ENCODE data around the gene TOLLIP. TPM values are rescaled to one million over a fixed set of nuclear protein-coding genes. Genes with fewer than 3 reads are reported as not detected.

Gene TOLLIP
- total and polyA plus RNA-seq, 9 of the 15 experiments (the other 6 are each of a cell fraction or from before 2014, with no cell fraction given), result 0.23 to 22.8 (median 7.1) TPM

DNA sequence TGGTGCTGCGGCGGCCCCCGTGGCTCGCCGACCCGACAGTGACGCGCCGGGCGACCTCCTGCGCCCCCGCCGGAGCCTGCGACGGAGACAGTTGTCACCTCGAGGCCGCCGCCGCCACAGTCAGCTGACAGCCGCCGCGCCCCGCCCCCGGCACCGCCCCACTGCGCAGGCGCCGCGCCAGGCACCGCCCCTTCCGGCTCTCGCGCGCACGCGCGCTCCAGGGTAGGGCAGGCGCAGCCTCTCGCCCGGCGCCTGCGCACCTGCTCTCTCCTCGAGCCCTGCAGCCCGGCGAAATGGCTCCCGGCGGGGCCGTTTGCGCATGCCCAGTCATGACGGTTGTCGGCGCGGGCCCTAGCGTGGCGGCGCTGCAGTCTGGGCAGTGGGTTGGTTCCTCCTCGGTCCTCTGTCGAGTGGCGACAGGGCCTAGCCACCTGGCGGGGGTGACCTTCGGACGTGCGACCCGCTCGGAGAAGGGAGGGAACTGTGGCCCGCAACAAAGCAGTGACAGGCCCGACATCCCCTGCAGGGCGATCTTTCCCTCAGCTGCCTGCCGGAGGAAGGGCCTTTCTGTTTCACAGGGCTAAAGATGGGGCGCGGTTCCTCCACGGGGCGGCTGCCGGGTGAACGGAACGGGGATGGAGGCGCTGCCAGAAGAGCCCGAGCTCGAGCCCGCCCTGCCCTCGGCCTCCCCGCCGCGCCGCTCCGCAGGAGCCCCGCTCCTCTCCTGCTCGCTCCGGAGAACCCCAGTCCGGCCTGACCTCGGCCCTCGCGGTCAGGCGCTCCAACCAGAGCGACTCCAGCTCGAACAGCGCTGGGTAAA, at the start of gene TOLLIP (continued):
- TF ChIP-seq YY1 (IDR thresholded peaks at IDR 0.05; ENCODE audit: borderline replicate concordance in 1 of 3, control insufficient read depth in 1 of 3, extremely low read depth in 1 of 3, insufficient read depth in 3 of 3, insufficient read length in 1 of 3, insufficient replicate concordance in 2 of 3, low read depth in 1 of 3, low read length in 2 of 3) (peak; percentile 48 to 90 (median 88)), MEF2A (IDR thresholded peaks at IDR 0.05; ENCODE audit: control insufficient read depth, low read depth, low read length) (no peak), MTA1 (IDR thresholded peaks at IDR 0.05; ENCODE audit: borderline replicate concordance) (no peak), HDGF (IDR thresholded peaks at IDR 0.05) (no peak), ZNF316 (IDR thresholded peaks at IDR 0.05) (no peak), PURB (CRISPR knock-in tag; IDR thresholded peaks at IDR 0.05; ENCODE audit: low read depth) (no peak), MECOM (CRISPR knock-in tag; IDR thresholded peaks at IDR 0.05) (no peak), TCFL5 (CRISPR knock-in tag; conservative IDR thresholded peaks at IDR 0.05) (no peak), ZBTB7A (IDR thresholded peaks at IDR 0.05; ENCODE audit: borderline replicate concordance, control insufficient read depth, low read depth, low read length) (no peak), ZNF12 (CRISPR knock-in tag; IDR thresholded peaks at IDR 0.05) (no peak), KDM5B (IDR thresholded peaks at IDR 0.05; ENCODE audit: insufficient replicate concordance, low read depth, low read length) (peak; percentile 91), HIVEP1 (CRISPR knock-in tag; IDR thresholded peaks at IDR 0.05) (no peak), RBM25 (IDR thresholded peaks at IDR 0.05; ENCODE audit: low read depth, low read length, severe bottlenecking) (no peak), ZNF695 (CRISPR knock-in tag; IDR thresholded peaks at IDR 0.05) (no peak), LEF1 (IDR thresholded peaks at IDR 0.05) (no peak), TAF7 (tag; IDR thresholded peaks at IDR 0.05) (no peak), NFE2L1 (tag; IDR thresholded peaks at IDR 0.05; ENCODE audit: borderline replicate concordance, low read depth) (no peak)
- TF ChIP-seq, protein P1, sequence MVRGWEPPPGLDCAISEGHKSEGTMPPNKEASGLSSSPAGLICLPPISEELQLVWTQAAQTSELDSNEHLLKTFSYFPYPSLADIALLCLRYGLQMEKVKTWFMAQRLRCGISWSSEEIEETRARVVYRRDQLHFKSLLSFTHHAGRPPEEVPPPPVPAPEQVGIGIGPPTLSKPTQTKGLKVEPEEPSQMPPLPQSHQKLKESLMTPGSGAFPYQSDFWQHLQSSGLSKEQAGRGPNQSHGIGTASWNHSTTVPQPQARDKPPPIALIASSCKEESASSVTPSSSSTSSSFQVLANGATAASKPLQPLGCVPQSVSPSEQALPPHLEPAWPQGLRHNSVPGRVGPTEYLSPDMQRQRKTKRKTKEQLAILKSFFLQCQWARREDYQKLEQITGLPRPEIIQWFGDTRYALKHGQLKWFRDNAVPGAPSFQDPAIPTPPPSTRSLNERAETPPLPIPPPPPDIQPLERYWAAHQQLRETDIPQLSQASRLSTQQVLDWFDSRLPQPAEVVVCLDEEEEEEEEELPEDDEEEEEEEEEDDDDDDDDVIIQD (CRISPR knock-in tag; IDR thresholded peaks at IDR 0.05), result no peak
- TF ChIP-seq, protein P2, sequence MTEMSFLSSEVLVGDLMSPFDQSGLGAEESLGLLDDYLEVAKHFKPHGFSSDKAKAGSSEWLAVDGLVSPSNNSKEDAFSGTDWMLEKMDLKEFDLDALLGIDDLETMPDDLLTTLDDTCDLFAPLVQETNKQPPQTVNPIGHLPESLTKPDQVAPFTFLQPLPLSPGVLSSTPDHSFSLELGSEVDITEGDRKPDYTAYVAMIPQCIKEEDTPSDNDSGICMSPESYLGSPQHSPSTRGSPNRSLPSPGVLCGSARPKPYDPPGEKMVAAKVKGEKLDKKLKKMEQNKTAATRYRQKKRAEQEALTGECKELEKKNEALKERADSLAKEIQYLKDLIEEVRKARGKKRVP (CRISPR knock-in tag; IDR thresholded peaks at IDR 0.05), result no peak
- TF ChIP-seq, protein P3, sequence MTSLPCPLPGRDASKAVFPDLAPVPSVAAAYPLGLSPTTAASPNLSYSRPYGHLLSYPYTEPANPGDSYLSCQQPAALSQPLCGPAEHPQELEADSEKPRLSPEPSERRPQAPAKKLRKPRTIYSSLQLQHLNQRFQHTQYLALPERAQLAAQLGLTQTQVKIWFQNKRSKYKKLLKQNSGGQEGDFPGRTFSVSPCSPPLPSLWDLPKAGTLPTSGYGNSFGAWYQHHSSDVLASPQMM (CRISPR knock-in tag; IDR thresholded peaks at IDR 0.05), result no peak
- TF ChIP-seq, protein P4, sequence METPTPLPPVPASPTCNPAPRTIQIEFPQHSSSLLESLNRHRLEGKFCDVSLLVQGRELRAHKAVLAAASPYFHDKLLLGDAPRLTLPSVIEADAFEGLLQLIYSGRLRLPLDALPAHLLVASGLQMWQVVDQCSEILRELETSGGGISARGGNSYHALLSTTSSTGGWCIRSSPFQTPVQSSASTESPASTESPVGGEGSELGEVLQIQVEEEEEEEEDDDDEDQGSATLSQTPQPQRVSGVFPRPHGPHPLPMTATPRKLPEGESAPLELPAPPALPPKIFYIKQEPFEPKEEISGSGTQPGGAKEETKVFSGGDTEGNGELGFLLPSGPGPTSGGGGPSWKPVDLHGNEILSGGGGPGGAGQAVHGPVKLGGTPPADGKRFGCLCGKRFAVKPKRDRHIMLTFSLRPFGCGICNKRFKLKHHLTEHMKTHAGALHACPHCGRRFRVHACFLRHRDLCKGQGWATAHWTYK (CRISPR knock-in tag; IDR thresholded peaks at IDR 0.05), result peak; percentile 80; the same call in 1 of the 2 replicates
- TF ChIP-seq, protein P5, sequence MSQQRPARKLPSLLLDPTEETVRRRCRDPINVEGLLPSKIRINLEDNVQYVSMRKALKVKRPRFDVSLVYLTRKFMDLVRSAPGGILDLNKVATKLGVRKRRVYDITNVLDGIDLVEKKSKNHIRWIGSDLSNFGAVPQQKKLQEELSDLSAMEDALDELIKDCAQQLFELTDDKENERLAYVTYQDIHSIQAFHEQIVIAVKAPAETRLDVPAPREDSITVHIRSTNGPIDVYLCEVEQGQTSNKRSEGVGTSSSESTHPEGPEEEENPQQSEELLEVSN (IDR thresholded peaks at IDR 0.05; ENCODE audit: borderline replicate concordance in 1 of 2, extremely low read depth in 1 of 2, insufficient read depth in 1 of 2, insufficient read length in 1 of 2, low read depth in 1 of 2, low read length in 1 of 2, poor library complexity in 1 of 2, severe bottlenecking in 1 of 2), result peak; percentile 81 to 88

All from K562 (cell line).